B cell (primary cell): ENCODE results near the gene BRMS1. TPM values are rescaled to one million over a fixed set of nuclear protein-coding genes. Genes with fewer than 3 reads are reported as not detected.

Experiments
- ATAC-seq: fragments of 200-7000 bp; cut with Tn5 transposase; one replicate; pipeline ENCODE4 v1.10.0; 2021; ENCODE audit warnings: low read depth, mild to moderate bottlenecking, moderate number of reproducible peaks, moderate library complexity
- CTCF ChIA-PET: fragments of 350-600 bp; sonication (Branson Sonifier 250); formaldehyde crosslinking; loops from one replicate; lab custom pipeline; 2021; ENCODE audit warnings: antibody characterized with exemption, inconsistent platforms; lab: Charles Lee
- POLR2A ChIA-PET: fragments of 350-600 bp; sonication (Branson Sonifier 250); formaldehyde crosslinking; loops from one replicate; lab custom pipeline; 2021; ENCODE audit warnings: antibody characterized with exemption; lab: Charles Lee
- DNase-seq: peaks from one replicate; pipeline ENCODE4 v3.0.0; 2013
- H2AFZ ChIP-seq: 2 replicates; pipeline ENCODE4 v1.6.1; 2012; ENCODE audit warnings: mild to moderate bottlenecking, low read depth, low read length; ENCODE audit not compliant: insufficient read depth, poor library complexity, severe bottlenecking
- H3K27ac ChIP-seq, 2 donors: 1 replicate in 1 of 2; 2 replicates in 1 of 2; pipeline ENCODE4 v1.5.1; 2012 to 2013; ENCODE audit warnings: low read length in 2 of 2, mild to moderate bottlenecking in 2 of 2, moderate library complexity in 1 of 2
- H3K27me3 ChIP-seq, 4 experiments: fragments of 200-600 bp in 1 of 4; sonication (generic) in 1 of 4; replicated peaks in 1 of 4; 1 replicate in 2 of 4; 2 replicates in 2 of 4; pipeline versions ENCODE4 v1.6.1 to v1.7.0; 2013 to 2016; ENCODE audit warnings: low read length in 3 of 4, mild to moderate bottlenecking in 2 of 4, mixed read lengths in 1 of 4, moderate library complexity in 1 of 4; ENCODE audit not compliant: insufficient read depth in 4 of 4, control insufficient read depth in 3 of 4; ENCODE audit errors: control extremely low read depth in 1 of 4
- H3K36me3 ChIP-seq, 2 experiments: replicated peaks in 1 of 2; 1 replicate in 1 of 2; 2 replicates in 1 of 2; pipeline versions ENCODE4 v1.6.1 to v1.7.1; 2013; ENCODE audit warnings: low read length in 1 of 2; ENCODE audit not compliant: insufficient read depth in 2 of 2, control insufficient read depth in 1 of 2; ENCODE audit errors: control extremely low read depth in 1 of 2, extremely low read depth in 1 of 2
- H3K4me1 ChIP-seq, 2 donors: fragments of 200-600 bp in 1 of 2; sonication (generic) in 1 of 2; 1 replicate in 1 of 2; 2 replicates in 1 of 2; pipeline versions ENCODE4 v1.5.1 to v1.6.1; 2013 to 2017; ENCODE audit warnings: low read length in 2 of 2; ENCODE audit not compliant: control insufficient read depth in 2 of 2, insufficient read depth in 2 of 2
- H3K4me2 ChIP-seq: replicated peaks from 2 replicates; pipeline ENCODE3; 2012; ENCODE audit warnings: mild to moderate bottlenecking, low read depth, low read length; ENCODE audit not compliant: poor library complexity, severe bottlenecking
- H3K4me3 ChIP-seq, 5 experiments: fragments of 200-600 bp in 1 of 5; sonication (generic) in 1 of 5; 1 replicate in 3 of 5; 2 replicates in 2 of 5; pipeline versions ENCODE4 v1.5.1 to v1.7.0; 2011 to 2016; ENCODE audit warnings: low read length in 4 of 5, mild to moderate bottlenecking in 4 of 5, low read depth in 2 of 5, control low read depth in 1 of 5, moderate library complexity in 1 of 5; ENCODE audit not compliant: insufficient read depth in 1 of 5; ENCODE audit errors: control extremely low read depth in 1 of 5, extremely low read depth in 1 of 5
- H3K79me2 ChIP-seq: fragments of 200-600 bp; sonication (generic); one replicate; pipeline ENCODE4 v1.6.0; 2016; ENCODE audit warnings: low read length; ENCODE audit not compliant: control insufficient read depth, insufficient read depth
- H3K9ac ChIP-seq: fragments of 200-600 bp; sonication (generic); 2 replicates; pipeline ENCODE4 v1.6.1; 2017; ENCODE audit warnings: mild to moderate bottlenecking, low read length, moderate library complexity
- H3K9me3 ChIP-seq, 3 donors: one replicate each; pipeline versions ENCODE4 v1.6.1 to v1.7.1; 2013; ENCODE audit warnings: low read length in 2 of 3; ENCODE audit not compliant: control insufficient read depth in 2 of 3, insufficient read depth in 1 of 3; ENCODE audit errors: control extremely low read depth in 1 of 3
- H4K20me1 ChIP-seq: 2 replicates; pipeline ENCODE4 v1.6.0; 2012; ENCODE audit warnings: mild to moderate bottlenecking, low read length; ENCODE audit not compliant: insufficient read depth, control insufficient read depth, poor library complexity, severe bottlenecking
- H3K27ac Mint-ChIP-seq: one replicate; pipeline ENCODE4 v1.8.0; 2021; ENCODE audit warnings: mixed read lengths
- H3K27me3 Mint-ChIP-seq: one replicate; pipeline ENCODE4 v1.8.0; 2021; ENCODE audit warnings: mixed read lengths
- H3K4me1 Mint-ChIP-seq: one replicate; pipeline ENCODE4 v1.8.0; 2021; ENCODE audit warnings: mixed read lengths
- H3K4me3 Mint-ChIP-seq: one replicate; pipeline ENCODE4 v1.8.0; 2021; ENCODE audit warnings: mixed read lengths
- H3K9me3 Mint-ChIP-seq: one replicate; pipeline ENCODE4 v1.8.0; 2022; ENCODE audit warnings: mixed read lengths; ENCODE audit not compliant: insufficient read depth
- CTCF ChIP-seq: fragments of 200-600 bp; IDR thresholded peaks from one replicate; pipeline ENCODE4 v1.8.0; 2022; ENCODE audit warnings: antibody characterized with exemption, mild to moderate bottlenecking
- EZH2 ChIP-seq: IDR thresholded peaks from 2 replicates; pipeline ENCODE4 v1.6.1; 2012; ENCODE audit warnings: borderline replicate concordance, low read depth, mild to moderate bottlenecking, moderate library complexity, low read length; ENCODE audit not compliant: insufficient read depth, poor library complexity, severe bottlenecking
- whole genome bisulfite sequencing: methylation state at CpG from one replicate; pipeline ENCODE4 v1.1.5; 2013; ENCODE audit warnings: missing lambda C conversion rate; ENCODE audit not compliant: insufficient coverage; 5-methylcytosine and 5-hydroxymethylcytosine counted together
- intact Hi-C: fragments of 100-400 bp; cut with micrococcal nuclease; formaldehyde crosslinking; loops from one replicate; pipeline ENCODE4 v1.10.0; 2022
- polyA plus RNA-seq: library from polyadenylated mRNA; depleted of rRNA; stranded (reverse); fragments of >200 nt; gene quantifications from 2 replicates; pipeline ENCODE4 v1.2.3, GENCODE V29; 2012
- small RNA-seq: library from RNA; depleted of rRNA; stranded (forward); fragments of <200 nt; gene quantifications from one replicate; pipeline ENCODE3, GENCODE V24; 2012; ENCODE audit warnings: low replicate concordance, low read depth; ENCODE audit not compliant: insufficient read length
- total RNA-seq, 2 donors: library from RNA; stranded (reverse); fragments of 120-200 nt in 1 of 2; gene quantifications; 1 replicate in 1 of 2; 2 replicates in 1 of 2; pipeline versions ENCODE4 v1.2.3 to v1.2.4, GENCODE V29; 2013 to 2022

The BRMS1 gene
- total and polyA plus RNA-seq, 2 donors (not counting 1 experiment from before 2014, with no cell fraction given), result 51.2 to 58.3 TPM

GRCh38 chr11:66287889-66288670 lies 56.8 kb downstream of the BRMS1 start:
- Histone ChIP-seq H3K79me2 (peaks cover 35% of the 10 kb centered on the region), H3K27ac (peak overlapping the region; percentile 65 to 88), H3K36me3 (peaks cover 0 to 13% of the 10 kb centered on the region in 2 experiments), H3K4me2 (peak overlapping the region; percentile 94), H3K4me1 (peaks cover 35 to 45% of the 10 kb centered on the region in 2 donors), H3K9me3 (peaks cover 0 to 4% (median 0%) of the 10 kb centered on the region in 3 donors), H3K4me3 (peak overlapping the region; percentile 53 to 92 (median 77)), H4K20me1 (peaks cover 26% of the 10 kb centered on the region), H3K9ac (peak overlapping the region; percentile 95), H3K27me3 (peaks cover 2 to 25% (median 13%) of the 10 kb centered on the region in 4 experiments), H2AFZ (peak overlapping the region; percentile 81)
- ChIA-PET CTCF (interaction anchor here (0.6 to 2.3 kb wide), 9 partner anchors 17 to 168 kb away, joined by 3 to 13 read pairs (median 4); partner anchors contain the start of gene RAB1B), POLR2A (interaction anchor here (0.6 to 1.8 kb wide), 3 partner anchors 20 to 1175 kb away, joined by 5 to 13 read pairs (median 7); partner anchors contain the start of gene RAB1B)
- 52% methylated on average over 20 of the region's 20 CpGs for WGBS
- peaks cover 6% of the 10 kb centered on the region for H3K27me3 Mint-ChIP-seq
- intact Hi-C loops, result loop anchor here (5.0 kb wide), 1 partner anchor 84 kb away; the partner anchor contains the start of gene SLC29A2
- TF ChIP-seq EZH2 (no peak), CTCF (no peak)
- no peak for DNase-seq
- H3K4me3 Mint-ChIP-seq, result peak overlapping the region; percentile 95
- no peaks in the 10 kb centered on the region for H3K9me3 Mint-ChIP-seq
- no peak for ATAC-seq
- peak overlapping the region; percentile 77 for H3K27ac Mint-ChIP-seq
- peaks cover 40% of the 10 kb centered on the region for H3K4me1 Mint-ChIP-seq

Small RNA genes lying within 50 kb of the gene (small RNA-seq; reads per million reads assigned to genes)
- gene RF00017 (not detected), gene RNU1-84P (not detected)

Other genes with a start within 250 kb of the BRMS1 start
- gene KLC2, start 87.4 kb downstream of the BRMS1 start, total RNA-seq, result 47.7 and 49.2 TPM in 2 replicates
- gene KLC2, start 87.4 kb downstream of the BRMS1 start, polyA plus RNA-seq, result 24.1 and 26.9 TPM in 2 replicates
- 76.0 and 77.8 TPM in 2 replicates for gene RAB1B, start 76.5 kb downstream of the BRMS1 start, total RNA-seq
- gene RAB1B, start 76.5 kb downstream of the BRMS1 start, polyA plus RNA-seq, result 61.7 and 77.1 TPM in 2 replicates
- 1.5 and 2.0 TPM in 2 replicates for gene CNIH2, start 66.9 kb downstream of the BRMS1 start, total RNA-seq
- 0.92 and 2.6 TPM in 2 replicates for gene CNIH2, start 66.9 kb downstream of the BRMS1 start, polyA plus RNA-seq
- 43.9 and 47.6 TPM in 2 replicates for gene YIF1A, start 56.0 kb downstream of the BRMS1 start, total RNA-seq
- 65.8 and 95.0 TPM in 2 replicates for gene YIF1A, start 56.0 kb downstream of the BRMS1 start, polyA plus RNA-seq
- 0.17 TPM in 1 of 2 replicates, not detected in the other for gene TMEM151A, start 53.2 kb downstream of the BRMS1 start, total RNA-seq
- gene TMEM151A, start 53.2 kb downstream of the BRMS1 start, polyA plus RNA-seq, result 1.1 and 1.5 TPM in 2 replicates
- 0.83 and 0.96 TPM in 2 replicates for gene CD248, start 28.1 kb downstream of the BRMS1 start, total RNA-seq
- 0.40 and 0.62 TPM in 2 replicates for gene CD248, start 28.1 kb downstream of the BRMS1 start, polyA plus RNA-seq
- gene RIN1, start 8.7 kb downstream of the BRMS1 start, total RNA-seq, result 1.1 and 1.7 TPM in 2 replicates
- gene RIN1, start 8.7 kb downstream of the BRMS1 start, polyA plus RNA-seq, result 0.42 and 0.72 TPM in 2 replicates
- 5.2 TPM in 2 replicates for gene B4GAT1, start 2.5 kb upstream of the BRMS1 start, total RNA-seq
- gene B4GAT1, start 2.5 kb upstream of the BRMS1 start, polyA plus RNA-seq, result 0.87 and 1.4 TPM in 2 replicates
- gene SLC29A2, start 26.7 kb upstream of the BRMS1 start, total RNA-seq, result 18.5 and 20.1 TPM in 2 replicates
- 15.7 and 16.2 TPM in 2 replicates for gene SLC29A2, start 26.7 kb upstream of the BRMS1 start, polyA plus RNA-seq
- gene NPAS4, start 75.9 kb upstream of the BRMS1 start, total RNA-seq, result not detected in 2 replicates
- gene NPAS4, start 75.9 kb upstream of the BRMS1 start, polyA plus RNA-seq, result not detected in 2 replicates
- gene MRPL11, start 93.7 kb upstream of the BRMS1 start, total RNA-seq, result 26.7 and 29.2 TPM in 2 replicates
- 18.0 and 25.5 TPM in 2 replicates for gene MRPL11, start 93.7 kb upstream of the BRMS1 start, polyA plus RNA-seq
- 15.6 and 17.0 TPM in 2 replicates for gene PELI3, start 121.8 kb upstream of the BRMS1 start, total RNA-seq
- 2.9 and 3.2 TPM in 2 replicates for gene PELI3, start 121.8 kb upstream of the BRMS1 start, polyA plus RNA-seq
- gene DPP3, start 135.3 kb upstream of the BRMS1 start, total RNA-seq, result 21.5 and 22.7 TPM in 2 replicates
- 31.7 and 40.6 TPM in 2 replicates for gene DPP3, start 135.3 kb upstream of the BRMS1 start, polyA plus RNA-seq
- gene BBS1, start 165.5 kb upstream of the BRMS1 start, total RNA-seq, result 52.5 and 56.3 TPM in 2 replicates
- gene BBS1, start 165.5 kb upstream of the BRMS1 start, polyA plus RNA-seq, result 13.7 and 20.4 TPM in 2 replicates
- gene ZDHHC24, start 200.9 kb upstream of the BRMS1 start, total RNA-seq, result 32.6 and 33.2 TPM in 2 replicates
- 23.9 and 29.7 TPM in 2 replicates for gene ZDHHC24, start 200.9 kb upstream of the BRMS1 start, polyA plus RNA-seq
- gene ACTN3, start 201.8 kb upstream of the BRMS1 start, total RNA-seq, result 0.17 TPM in 1 of 2 replicates, not detected in the other
- gene ACTN3, start 201.8 kb upstream of the BRMS1 start, polyA plus RNA-seq, result 0.22 and 0.26 TPM in 2 replicates
- 20.9 and 24.0 TPM in 2 replicates for gene CTSF, start 223.5 kb upstream of the BRMS1 start, total RNA-seq
- 14.6 and 16.6 TPM in 2 replicates for gene CTSF, start 223.5 kb upstream of the BRMS1 start, polyA plus RNA-seq
- 0.17 and 0.39 TPM in 2 replicates for gene CCDC87, start 248.0 kb upstream of the BRMS1 start, total RNA-seq
- 0.09 TPM in 1 of 2 replicates, not detected in the other for gene CCDC87, start 248.0 kb upstream of the BRMS1 start, polyA plus RNA-seq
- 87.8 and 98.5 TPM in 2 replicates for gene CCS, start 248.1 kb upstream of the BRMS1 start, total RNA-seq
- 162 and 174 TPM in 2 replicates for gene CCS, start 248.1 kb upstream of the BRMS1 start, polyA plus RNA-seq